Testis (tissue), 2 donors: ENCODE measurements around the gene PMF1.

ENCODE experiments used
- CTCF ChIP-seq, 3 experiments: fragments of 450-650 bp in 2 of 3; fragments of 200-600 bp in 1 of 3; sonication (generic) in 1 of 3; IDR thresholded peaks; one replicate each; pipeline ENCODE4 v1.5.1; 2016 to 2019; ENCODE audit warnings: antibody characterized with exemption in 3 of 3, mild to moderate bottlenecking in 2 of 3, moderate library complexity in 1 of 3
- POLR2A ChIP-seq: fragments of 450-650 bp; IDR thresholded peaks from one replicate; pipeline ENCODE4 v1.6.1; 2017; ENCODE audit warnings: antibody characterized with exemption, mild to moderate bottlenecking, moderate library complexity

DNA sequence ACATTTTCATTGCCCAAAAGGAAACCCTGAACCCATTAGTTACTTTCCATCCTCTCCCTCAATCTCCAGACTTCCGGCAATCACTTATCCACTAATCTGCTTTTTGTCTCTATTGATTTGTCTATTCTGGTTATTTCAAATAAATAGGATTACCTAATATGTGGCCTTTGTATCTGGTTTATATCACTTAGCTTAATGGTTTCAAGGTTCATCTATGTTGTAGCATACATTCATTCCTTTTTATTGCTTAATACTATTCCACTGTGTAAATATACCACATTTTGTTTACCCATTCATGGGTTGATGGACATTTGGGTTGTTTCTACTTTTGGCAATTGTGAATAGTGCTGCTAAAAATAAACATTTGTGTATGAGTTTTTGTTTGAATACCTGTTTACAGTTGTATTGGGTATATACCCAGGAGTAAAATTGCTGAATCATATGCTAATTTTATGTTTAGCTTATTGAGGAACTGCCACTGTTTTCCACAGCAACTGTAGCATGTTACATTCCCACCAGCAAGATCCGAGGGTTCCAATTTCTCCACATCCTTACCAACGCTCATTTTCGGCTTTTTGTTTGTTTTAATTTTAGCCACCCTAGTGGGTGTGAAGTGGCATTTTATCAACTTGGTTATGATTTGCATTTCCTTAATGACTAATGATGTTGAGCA is 21.4 kb upstream of the PMF1 start:
- no peak for TF ChIP-seq CTCF (IDR thresholded peaks at IDR 0.05)
- TF ChIP-seq POLR2A, result no peak
